HG03280 (cell line): ENCODE measurements around the gene KRT79.
"Not testable (repeated sequence)": the region's sequence is repeated elsewhere in the genome, so short reads cannot be mapped to it uniquely, and the experiment has no call there.

Experiments used
- ATAC-seq: cut with Tn5 transposase; IDR thresholded peaks from one replicate; pipeline ENCODE4 v1.9.1; 2021; ENCODE audit warnings: mild to moderate bottlenecking, moderate library complexity; ENCODE audit not compliant: unreplicated experiment

Gene KRT79

DNA sequence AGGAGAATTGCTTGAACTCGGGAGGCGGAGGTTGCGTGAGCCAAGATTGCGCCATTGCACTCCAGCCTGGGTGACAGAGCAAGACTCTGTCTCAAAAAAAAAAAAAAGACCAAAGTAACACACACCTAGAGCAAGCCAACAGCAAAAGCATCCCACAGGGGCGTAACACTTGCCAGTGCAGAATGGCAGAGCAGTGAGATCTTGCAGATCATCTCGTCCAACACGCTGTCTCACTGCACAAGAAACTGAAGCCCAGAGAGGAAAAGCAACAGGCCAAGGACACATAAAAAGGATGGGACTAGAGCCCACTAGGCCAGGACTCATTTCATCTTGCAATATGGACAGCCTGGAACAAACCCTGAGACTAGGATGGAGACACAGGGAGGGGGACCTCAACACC is 27.4 kb upstream of the KRT79 start:
- no peak for ATAC-seq

- no peak for ATAC-seq
These were observed 26.2 kb upstream of the KRT79 start for GRCh38 chr12:52860102-52860823.

DNA sequence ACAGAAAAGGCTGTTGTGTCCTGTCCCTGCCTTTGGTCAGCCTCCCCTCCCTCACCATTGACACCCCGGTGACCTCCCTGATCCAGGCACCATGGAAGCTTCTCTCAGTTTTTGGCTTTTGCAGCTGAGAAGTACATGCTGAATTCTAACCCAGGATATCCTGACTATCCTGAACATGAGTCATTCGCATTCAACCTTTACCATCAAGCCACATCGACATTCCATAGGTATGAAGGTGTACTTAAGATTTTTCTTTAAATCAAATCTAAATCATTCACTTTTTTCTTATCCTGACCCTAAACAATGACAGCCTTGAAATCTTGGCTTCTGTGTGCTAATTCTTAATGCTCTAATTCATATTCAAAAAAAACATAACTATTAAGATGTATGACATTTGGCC is 23.4 kb upstream of the KRT79 start:
- no peak for ATAC-seq

DNA sequence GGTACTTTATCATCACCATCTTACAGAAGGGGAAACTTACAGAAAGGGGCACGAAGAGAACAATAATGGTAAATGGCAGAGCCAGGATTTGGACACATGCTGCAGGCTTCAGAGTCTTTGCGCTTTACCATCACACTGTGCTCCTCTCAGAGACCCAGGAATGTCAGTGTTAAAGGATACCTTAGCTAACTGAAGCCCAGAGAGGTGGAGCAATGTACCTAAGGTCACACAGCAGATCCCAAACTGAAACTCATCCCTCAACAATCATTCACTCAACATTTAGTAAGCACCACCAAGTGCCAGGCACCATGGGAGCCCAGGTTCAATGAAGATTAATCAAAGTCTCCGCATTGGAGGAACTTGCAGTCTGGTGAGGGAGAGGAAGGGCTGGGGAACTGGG is 22.7 kb upstream of the KRT79 start:
- ATAC-seq, result no peak

GRCh38 chr12:52856077-52856476 is 22.0 kb upstream of the KRT79 start:
- ATAC-seq, result not testable (repeated sequence)

DNA sequence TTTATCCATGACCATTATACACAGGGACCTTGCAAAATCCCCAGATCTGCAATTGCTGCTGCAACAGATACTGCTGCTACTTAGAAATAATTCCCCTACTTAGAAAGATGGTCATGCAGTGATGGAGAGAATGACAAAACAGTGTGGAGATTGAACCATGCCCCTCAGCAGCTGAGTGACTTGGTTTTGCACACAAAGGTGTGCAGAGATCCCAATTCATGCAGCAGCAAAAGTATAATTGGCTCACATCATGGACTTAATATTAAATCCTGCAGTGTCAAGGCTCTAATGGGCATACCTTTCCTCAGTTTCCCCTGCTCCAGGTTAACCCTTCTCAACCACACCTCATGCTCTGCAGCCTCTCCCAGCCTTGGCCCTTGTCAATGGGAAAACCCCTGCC is 17.7 kb upstream of the KRT79 start:
- no peak for ATAC-seq

- ATAC-seq, result no peak
These were observed 16.6 kb upstream of the KRT79 start for GRCh38 chr12:52850681-52851080.

GRCh38 chr12:52849511-52849910 is 15.4 kb upstream of the KRT79 start:
- no peak for ATAC-seq

DNA sequence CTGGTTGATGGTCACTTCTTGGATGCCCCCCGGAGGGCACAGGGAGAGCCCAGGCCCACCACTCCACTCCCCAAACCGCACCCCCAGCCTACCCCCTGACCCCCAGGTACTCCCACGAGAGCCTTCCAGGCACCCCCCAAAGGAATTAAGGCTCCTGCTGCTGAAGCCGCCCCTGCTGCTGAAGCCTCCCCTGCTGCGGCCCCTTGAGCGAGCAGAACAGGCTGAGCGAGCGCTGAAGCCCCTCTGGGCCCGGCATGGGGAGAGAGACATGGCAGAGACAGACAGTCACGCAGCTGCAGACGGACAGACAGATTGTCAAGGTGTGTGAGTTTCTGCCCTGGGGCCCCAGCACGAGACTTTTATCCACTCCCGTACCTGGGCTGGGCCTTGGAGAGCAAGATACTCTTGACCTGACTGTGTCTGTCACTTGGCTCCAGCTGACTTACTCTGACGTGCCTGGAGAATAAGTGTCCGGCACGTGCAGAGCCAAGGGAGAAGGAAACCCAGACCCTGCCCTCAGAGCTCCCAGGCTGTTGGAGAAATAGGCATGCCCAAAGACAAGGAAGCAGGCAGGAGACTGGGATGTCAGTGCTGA is 14.6 kb upstream of the KRT79 start, which contains the start of gene KRT78:
Gene KRT78, minus strand, starts transcription at position 334 of the 595 bp plus-strand sequence. Its CDS starts 64 bp downstream, at position 270.
- ATAC-seq, result no peak

DNA sequence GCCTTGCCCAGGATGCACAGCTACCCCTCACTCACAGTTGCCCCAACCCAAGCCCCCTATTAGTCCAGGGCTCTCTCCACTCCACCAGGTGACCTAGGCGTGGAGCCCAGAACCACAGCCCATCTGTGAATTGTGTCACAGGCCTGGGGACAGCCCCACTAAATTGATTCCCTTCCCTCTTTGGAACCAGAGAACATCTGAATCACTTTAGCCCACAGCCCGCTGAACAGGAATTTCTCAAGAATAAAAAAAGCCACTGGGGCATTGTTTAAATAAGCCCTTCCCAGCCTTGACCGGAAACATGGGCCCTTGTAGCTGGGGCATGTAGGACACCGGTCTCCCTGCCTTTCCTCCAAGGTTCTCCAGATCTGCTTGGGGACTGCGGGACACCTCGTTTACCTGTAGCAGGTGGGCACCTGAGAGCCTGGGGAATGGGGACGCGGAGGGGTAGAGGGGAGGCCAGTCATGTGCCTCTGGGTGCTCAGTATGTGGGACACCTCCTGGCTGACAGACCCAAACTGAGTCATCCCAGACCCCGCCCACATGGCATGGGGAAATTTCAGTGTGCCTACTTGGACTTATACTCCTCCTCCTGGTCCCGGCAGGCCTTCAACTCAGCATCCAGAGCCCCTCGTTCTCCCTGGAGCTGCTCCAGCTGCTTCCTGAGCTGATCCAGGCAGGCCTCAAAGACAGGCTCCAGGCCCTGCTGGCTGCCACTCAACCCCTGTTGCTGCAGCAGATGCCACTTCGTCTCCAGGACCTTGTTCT is 13.4 kb upstream of the KRT79 start:
- no peak for ATAC-seq

GRCh38 chr12:52846356-52846970 is 12.4 kb upstream of the KRT79 start:
- ATAC-seq, result no peak

- ATAC-seq, result no peak
These were observed 11.8 kb upstream of the KRT79 start for GRCh38 chr12:52845946-52846345.

DNA sequence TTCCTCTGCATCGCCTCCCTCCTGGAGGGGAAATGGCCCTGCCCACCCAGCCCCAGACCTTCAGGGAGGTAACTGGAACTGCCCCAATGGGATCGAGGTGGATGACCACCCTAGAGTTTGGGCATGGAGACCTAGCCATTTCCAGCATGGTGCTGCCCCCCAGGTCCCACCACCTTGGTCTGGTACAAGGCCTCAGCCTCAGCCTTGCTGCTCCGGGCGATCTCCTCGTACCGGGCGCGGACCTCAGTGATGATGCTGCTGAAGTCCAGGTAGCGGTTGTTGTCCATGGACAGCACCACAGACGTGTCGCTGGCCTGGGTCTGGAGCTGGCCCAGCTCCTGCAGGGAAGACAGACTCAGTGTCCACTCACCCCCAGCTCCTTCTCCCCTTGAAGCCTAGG is 10.3 kb upstream of the KRT79 start:
- no peak for ATAC-seq

DNA sequence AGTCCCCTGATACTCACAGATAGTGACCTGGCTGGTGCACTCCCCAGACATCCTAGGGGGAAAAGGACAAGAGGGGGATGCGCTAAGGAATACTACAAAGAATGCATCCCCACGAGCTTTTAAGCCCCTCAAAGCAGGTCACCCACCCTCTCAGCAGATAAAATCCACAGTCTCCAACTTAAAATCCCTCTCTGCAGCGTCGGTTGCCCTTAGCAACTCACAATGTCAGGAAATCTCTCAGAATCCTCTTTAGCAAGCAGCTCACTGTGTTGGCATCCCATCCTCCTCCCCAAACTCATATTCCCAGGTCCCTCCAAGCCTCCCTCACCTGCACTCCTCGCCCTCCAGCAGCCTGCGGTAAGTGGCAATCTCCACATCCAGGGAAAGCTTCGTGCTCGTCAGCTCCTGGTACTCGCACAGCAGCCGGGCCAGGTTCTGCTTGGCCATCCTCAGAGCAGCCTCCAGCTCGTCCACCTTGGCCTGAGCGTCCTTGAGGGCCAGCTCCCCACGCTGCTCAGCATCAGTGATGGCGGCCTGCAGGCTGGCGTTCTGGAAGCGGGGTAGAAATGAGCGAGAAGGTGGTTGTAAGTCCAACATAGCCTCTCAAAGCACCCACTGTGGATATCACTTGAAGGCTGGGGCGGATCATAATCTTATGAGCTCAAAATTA is 5.5 kb upstream of the KRT79 start:
- no peak for ATAC-seq

- ATAC-seq, result no peak
These were observed 4.7 kb upstream of the KRT79 start for GRCh38 chr12:52838609-52839435.

DNA sequence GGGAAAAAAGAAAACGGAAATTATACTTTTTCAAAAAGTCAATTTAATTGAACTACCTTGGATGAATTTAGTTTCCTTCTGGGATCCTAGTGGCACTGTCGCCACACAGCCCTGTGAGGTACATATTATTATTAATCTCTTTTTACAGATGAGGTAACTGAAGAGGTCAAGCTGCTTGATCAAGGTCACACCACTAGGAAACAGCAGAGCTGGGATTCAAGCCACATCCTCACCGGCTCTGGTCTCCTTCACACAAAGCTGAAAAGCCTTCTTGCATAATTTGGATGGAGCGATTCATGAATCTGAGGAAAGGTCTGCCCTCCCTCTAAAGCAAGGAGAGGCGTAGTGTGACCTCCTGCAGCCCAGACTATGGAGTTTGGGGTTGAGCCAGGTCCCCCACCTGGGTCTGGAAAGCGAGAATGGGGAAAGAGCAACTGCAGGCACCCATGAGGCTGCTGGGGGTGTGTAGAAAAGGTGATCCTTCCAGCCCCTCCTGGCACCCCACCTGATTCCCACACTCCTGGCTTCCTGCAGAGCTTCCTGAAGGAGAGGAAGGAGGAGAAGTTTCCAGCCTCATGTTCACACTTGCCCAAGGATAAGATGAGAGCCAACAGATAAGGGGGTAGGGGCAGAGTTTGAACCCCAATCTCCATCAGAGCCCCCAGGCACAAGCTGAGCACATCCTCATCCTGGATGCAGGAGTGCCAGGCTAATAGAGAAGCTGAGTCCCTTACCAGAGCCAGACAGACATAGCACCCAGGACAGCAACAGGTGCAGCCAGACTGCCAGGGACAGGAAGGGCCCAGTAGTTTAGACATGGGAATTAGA is 3.9 kb upstream of the KRT79 start:
- no peak for ATAC-seq

DNA sequence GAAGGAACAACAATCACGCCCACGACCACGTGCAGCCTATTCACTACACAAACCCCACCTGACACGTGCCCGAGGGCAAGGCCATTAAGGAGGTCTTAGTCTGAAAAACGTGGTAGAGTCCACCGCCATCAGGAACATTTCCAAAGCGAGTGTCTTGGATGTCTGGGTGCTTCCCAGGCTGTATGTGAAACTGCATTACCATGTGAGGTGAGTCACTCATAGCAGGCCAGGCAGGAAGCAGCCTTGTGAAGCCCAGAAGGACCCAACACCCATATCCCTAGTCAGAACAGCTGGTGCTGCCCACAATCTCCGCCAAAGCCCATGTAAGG is 3.3 kb upstream of the KRT79 start:
- no peak for ATAC-seq

DNA sequence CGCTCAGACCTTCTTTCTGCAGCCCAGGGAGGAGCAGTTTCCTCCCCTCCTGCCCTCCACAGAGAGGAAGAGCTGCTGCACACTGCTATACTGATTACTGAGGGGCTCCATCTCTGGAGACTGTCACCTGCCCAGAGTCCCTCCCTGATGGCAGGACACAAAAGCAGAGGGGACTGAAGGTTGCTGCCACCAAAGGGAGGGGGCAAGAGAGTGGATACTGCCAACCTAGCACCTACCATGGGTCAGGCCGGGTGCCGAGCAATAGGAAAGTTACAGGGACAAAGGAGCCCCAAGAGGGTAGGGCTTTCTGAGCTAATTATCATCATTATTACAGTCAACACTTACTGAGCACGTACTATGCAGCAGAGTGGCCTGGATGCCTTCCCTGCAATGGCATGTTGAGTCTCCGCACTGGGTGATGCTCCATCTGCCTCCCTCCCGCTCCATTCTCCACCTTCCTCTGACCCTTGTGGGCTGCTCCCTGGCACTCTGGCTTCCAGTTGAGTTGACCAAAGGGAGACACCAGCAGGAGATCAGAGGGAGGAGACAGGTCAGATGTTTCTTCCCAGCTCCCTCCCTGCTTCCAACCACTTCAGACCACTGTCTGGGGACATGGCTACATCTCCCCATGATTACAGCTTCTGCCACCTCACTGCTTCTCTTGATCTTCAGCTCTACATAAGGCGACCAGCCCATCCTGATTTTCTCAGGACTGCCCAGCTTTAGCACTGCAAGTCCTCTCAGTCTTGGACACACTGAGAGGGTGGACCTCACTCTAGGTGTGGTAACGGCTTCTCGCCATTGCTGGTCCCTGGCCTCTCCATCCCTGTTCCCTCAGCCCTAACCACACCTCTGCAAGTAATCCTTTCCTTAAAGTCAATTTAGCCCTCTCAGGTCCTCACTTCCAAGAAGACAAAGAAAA is 2.6 kb upstream of the KRT79 start:
- no peak for ATAC-seq
